ENCODE data around the gene RAD23A. TPM values are rescaled to one million over a fixed set of nuclear protein-coding genes. Genes with fewer than 3 reads are reported as not detected.
"Not testable (repeated sequence)": the region's sequence is repeated elsewhere in the genome, so short reads cannot be mapped to it uniquely, and the experiment has no call there.

RAD23A gene
- polyA plus RNA-seq, 2 of the 4 experiments (the other 2 are of a cell fraction), result 56.2 to 71.6 TPM

- TF ChIP-seq, protein P1, sequence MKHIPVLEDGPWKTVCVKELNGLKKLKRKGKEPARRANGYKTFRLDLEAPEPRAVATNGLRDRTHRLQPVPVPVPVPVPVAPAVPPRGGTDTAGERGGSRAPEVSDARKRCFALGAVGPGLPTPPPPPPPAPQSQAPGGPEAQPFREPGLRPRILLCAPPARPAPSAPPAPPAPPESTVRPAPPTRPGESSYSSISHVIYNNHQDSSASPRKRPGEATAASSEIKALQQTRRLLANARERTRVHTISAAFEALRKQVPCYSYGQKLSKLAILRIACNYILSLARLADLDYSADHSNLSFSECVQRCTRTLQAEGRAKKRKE (CRISPR knock-in tag; IDR thresholded peaks at IDR 0.05; ENCODE audit: low read depth), result no peak
- no peak for TF ChIP-seq CHD4 (IDR thresholded peaks at IDR 0.05; ENCODE audit: borderline replicate concordance)
- no peak for TF ChIP-seq NR3C1 (IDR thresholded peaks at IDR 0.05)
- no peak for TF ChIP-seq ZSCAN20 (CRISPR knock-in tag; IDR thresholded peaks at IDR 0.05)
- TF ChIP-seq HDAC2 (IDR thresholded peaks at IDR 0.05), result no peak
- no peak for TF ChIP-seq KDM5A (IDR thresholded peaks at IDR 0.05)
These were observed 28.9 kb downstream of the RAD23A start (continued) for GRCh38 chr19:12974301-12975220.

DNA sequence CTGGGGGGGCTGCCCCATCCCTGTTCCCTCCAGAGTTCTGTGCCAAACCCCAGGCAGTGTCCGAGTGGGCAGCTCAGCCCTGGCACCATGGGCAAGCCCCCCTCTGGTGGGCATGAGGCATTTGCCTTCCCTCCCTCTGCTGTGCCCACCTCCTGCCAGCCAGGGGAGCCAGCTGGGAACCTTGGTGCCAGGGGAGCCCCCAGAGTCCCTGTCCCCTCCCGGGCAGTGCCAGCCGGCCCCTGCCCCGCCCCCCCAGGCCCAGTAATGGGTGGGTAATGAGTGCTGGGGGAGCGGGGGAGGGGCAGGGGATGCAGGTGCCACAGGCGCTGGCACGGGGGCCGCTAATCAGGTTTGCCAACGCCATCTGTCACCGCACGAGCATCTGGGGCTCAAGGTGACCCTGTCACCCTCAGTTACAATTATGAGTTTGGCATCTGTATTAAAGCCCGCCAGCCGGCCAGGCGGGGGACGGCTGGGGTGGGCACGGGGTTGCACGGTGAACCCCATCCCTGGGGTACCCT, 29.6 kb downstream of the RAD23A start:
- WGBS (ENCODE audit: missing lambda C conversion rate), result no CpG with 5 or more reads among the region's 17 CpGs
- H3K4me3 ChIP-seq, result no peak overlapping the region
- no peak overlapping the region for H3K4me2 ChIP-seq
- peaks cover 8% of the 10 kb centered on the region; the same call in 2 of the 3 replicates for H3K4me1 ChIP-seq
- H3K9me3 ChIP-seq, result no peaks in the 10 kb centered on the region
- H3K27ac ChIP-seq, result no peak overlapping the region
- no peak for ATAC-seq
- CTCF ChIA-PET, result interaction anchor here (0.5 to 16.3 kb wide), 9 partner anchors 9 to 288 kb away, joined by 3 to 309 read pairs (median 6); partner anchors contain the start of gene DAND5
- POLR2A ChIA-PET, result no interaction called here
- FAIRE-seq, result no peak
- DNase-seq (ENCODE audit: low read depth in 1 of 2, low spot score in 1 of 2), result no peak
- TF ChIP-seq SREBF2 (IDR thresholded peaks at IDR 0.05) (no peak), RAD21 (conservative IDR thresholded peaks at IDR 0.05 in 1 of 2, IDR thresholded peaks at IDR 0.05 in 1 of 2) (no peak), CBX2 (IDR thresholded peaks at IDR 0.05; ENCODE audit: borderline replicate concordance, low read depth) (no peak), HDAC2 (IDR thresholded peaks at IDR 0.05) (no peak), EHMT2 (IDR thresholded peaks at IDR 0.05; ENCODE audit: low read depth) (no peak), PHF8 (IDR thresholded peaks at IDR 0.05; ENCODE audit: borderline replicate concordance, low read depth) (no peak), SMC3 (IDR thresholded peaks at IDR 0.05) (no peak), HOXA7 (CRISPR knock-in tag; IDR thresholded peaks at IDR 0.05) (no peak), CTCF (IDR thresholded peaks at IDR 0.05) (no peak), HOXB5 (CRISPR knock-in tag; IDR thresholded peaks at IDR 0.05) (no peak), EHF (CRISPR knock-in tag; IDR thresholded peaks at IDR 0.05) (no peak), FOSL2 (IDR thresholded peaks at IDR 0.05) (no peak), FOSL2 (CRISPR knock-in tag; IDR thresholded peaks at IDR 0.05) (no peak), NPAS2 (CRISPR knock-in tag; IDR thresholded peaks at IDR 0.05; ENCODE audit: borderline replicate concordance) (no peak), NFE2L2 (conservative IDR thresholded peaks at IDR 0.05; ENCODE audit: low read length) (no peak)
- TF ChIP-seq, protein P1 (CRISPR knock-in tag; IDR thresholded peaks at IDR 0.05; ENCODE audit: low read depth), result no peak
- TF ChIP-seq, protein P2, sequence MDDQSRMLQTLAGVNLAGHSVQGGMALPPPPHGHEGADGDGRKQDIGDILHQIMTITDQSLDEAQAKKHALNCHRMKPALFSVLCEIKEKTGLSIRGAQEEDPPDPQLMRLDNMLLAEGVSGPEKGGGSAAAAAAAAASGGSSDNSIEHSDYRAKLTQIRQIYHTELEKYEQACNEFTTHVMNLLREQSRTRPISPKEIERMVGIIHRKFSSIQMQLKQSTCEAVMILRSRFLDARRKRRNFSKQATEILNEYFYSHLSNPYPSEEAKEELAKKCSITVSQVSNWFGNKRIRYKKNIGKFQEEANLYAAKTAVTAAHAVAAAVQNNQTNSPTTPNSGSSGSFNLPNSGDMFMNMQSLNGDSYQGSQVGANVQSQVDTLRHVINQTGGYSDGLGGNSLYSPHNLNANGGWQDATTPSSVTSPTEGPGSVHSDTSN (IDR thresholded peaks at IDR 0.05), result no peak

- H3K27ac ChIP-seq; POLR2A ChIA-PET; FAIRE-seq; DNase-seq (ENCODE audit: low read depth in 1 of 2, low spot score in 1 of 2); H3K4me1 ChIP-seq; H3K4me3 ChIP-seq; ATAC-seq; H3K4me2 ChIP-seq; H3K9me3 ChIP-seq: not testable (repeated sequence)
- CTCF ChIA-PET, result interaction anchor here (0.7 to 16.3 kb wide), 15 partner anchors 9 to 287 kb away, joined by 3 to 309 read pairs (median 14); partner anchors contain the start of gene DAND5
- WGBS (ENCODE audit: missing lambda C conversion rate), result 65% methylated on average over 7 of the region's 7 CpGs
These were observed 30.4 kb downstream of the RAD23A start for GRCh38 chr19:12976109-12976508.

Measured in A549 (cell line).